ENCODE results near the gene KDM4B.
A peak's percentile ranks its signal among the peaks of the same experiment; 100 is the strongest.

Gene KDM4B

GRCh38 chr19:5016781-5017180, 47.9 kb downstream of the KDM4B start:
- no peak for DNase-seq

- no peak for DNase-seq
These were observed 48.3 kb downstream of the KDM4B start for GRCh38 chr19:5017235-5017634.

DNA sequence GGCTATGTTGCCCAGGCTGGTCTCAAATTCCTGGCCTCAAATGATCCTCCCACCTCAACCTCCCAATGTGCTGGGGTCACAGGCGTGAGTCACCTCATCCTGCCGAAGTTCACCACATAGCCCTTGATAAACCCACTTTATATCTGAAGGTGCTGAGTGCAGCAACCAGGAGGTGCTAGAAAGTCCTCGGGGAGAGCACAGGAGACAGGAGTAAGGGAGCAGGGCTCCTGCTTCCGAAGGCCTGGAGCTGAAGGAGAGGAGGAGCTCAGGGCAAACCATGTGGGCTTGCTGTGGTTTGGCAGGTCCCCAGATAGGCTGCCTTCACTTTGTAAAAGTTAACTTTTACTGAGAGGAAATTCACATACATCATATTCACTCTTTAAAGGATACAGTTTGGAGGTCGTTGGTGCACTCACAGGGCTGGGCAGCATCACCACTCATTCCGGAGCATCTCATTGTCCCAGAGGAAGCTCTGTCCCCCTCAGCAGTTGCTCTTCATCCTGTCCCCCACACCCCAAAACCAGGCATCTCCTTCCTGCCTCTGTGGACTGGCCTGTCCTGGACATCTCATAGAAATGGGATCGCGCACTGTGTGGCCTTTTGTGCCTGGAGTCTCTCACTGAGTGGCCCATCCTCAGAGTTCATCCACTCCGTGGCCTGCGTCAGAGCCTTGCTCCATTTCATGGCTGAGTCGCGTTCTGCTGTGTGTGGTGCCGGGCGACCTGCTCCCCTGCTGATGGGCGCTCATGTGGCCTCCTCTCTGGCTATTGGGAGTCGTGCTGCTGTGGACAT, 49.5 kb downstream of the KDM4B start:
- DNase-seq: no peak

GRCh38 chr19:5020368-5020767, 51.5 kb downstream of the KDM4B start:
- no peak for DNase-seq

- DNase-seq: no peak
These were observed 52.1 kb downstream of the KDM4B start for GRCh38 chr19:5021046-5021445.

DNA sequence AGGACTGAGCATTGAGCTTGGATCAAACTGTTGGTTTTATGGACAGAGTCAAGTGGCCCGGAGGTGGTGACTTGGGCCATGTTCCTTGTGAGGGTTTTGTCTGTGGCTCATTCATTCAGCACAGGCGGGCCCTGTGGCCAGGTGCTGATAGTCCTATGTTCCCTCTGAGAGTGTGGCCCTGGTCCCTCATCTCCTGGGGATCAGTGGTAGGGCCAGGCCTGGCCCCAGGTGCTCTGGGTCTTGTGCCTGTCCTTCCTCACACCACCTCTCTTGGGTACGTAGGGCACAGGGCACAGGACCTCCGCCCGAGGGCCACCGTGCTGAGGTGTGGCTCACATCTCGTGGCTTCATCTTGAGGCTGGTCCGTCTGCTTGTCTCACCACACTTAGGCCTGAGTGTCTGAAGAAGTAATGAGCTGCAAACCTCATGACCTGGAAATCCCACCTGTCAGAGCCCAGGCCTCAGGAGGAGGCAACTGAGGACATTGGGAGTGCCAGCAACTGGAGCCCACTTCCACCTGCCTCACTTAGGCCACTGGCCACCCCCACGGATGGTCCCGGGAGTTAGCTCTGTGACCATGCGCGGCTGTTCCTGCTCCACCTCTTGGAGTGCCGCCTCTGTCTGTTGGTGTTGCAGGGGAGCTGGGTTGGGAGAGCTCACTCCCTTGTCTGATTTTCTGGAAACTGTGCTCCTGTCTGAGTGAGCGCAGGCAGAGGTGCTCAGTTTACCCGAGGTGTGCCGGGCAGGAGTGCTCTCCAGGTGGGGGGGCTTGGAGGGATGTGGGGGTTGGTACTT, 53.4 kb downstream of the KDM4B start:
- DNase-seq: no peak

GRCh38 chr19:5023128-5023571, 54.2 kb downstream of the KDM4B start:
- no peak for DNase-seq

DNA sequence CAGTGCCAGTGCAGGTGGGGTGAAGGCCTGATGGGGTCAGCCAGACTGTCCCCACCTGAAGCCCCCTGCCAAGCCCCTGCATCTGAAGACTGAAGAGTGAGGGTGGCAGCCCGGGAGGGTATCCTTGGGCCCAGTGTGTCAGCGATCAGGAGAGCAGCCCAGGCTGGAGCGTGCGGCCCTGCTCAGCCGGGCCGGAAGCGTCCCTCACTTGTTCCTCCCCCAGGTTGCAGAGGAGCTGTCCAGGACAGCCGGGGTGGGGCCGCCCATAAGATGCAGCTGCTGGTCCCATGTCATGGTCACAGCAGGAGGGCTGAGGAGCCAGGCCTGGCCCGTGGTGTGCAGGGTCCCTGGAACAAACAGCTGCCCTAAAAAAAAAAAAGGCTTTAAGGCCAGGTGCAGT, 55.4 kb downstream of the KDM4B start:
- no peak for DNase-seq

DNA sequence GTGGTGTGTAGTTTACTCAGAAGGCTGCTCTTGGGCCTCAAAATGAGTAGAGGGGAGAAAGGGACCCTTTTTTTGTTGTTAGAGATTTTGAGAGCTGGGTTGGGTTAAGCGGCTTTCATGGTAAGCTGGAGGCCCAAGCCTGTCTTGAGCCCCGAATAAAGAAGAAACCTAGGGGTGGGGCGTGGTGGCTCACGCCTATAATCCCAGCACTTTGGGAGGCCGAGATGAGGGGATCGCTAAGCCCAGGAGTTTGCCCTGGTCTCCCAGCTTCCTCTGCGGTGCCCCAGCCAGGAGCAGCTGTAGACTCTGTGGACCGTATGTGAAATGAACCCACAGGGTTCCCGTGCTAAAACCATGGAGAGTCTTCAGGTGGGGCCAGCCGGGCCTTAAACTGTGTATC, 56.1 kb downstream of the KDM4B start:
- DNase-seq: no peak

DNA sequence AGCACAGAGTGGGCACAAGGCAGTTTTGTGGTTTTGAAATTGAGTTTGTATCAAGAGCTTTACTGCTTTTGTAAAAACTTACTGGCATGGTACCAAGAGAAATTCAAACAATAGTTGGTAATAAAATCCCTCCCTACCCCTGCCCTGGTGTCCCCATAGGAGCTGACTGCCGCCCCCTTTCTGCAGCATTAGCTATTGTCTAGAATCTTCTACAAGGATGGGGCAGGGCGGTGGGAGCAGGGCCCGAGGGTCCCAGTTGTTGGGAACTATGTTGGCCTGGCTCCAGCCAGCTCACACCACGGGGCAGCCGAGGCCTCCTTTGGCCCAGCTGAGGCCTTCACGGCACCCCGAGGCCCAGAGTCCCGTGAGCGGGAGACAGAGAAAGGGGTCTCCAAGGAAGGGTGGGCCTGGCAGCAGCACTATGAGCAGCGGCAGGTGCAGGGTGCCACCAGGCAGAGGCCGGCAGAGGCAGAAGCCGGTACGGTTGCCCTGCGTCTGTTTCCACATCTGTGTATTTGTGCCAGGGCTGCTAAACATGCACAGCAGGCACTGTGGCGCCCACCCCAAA, 57.9 kb downstream of the KDM4B start:
- no peak for DNase-seq

DNA sequence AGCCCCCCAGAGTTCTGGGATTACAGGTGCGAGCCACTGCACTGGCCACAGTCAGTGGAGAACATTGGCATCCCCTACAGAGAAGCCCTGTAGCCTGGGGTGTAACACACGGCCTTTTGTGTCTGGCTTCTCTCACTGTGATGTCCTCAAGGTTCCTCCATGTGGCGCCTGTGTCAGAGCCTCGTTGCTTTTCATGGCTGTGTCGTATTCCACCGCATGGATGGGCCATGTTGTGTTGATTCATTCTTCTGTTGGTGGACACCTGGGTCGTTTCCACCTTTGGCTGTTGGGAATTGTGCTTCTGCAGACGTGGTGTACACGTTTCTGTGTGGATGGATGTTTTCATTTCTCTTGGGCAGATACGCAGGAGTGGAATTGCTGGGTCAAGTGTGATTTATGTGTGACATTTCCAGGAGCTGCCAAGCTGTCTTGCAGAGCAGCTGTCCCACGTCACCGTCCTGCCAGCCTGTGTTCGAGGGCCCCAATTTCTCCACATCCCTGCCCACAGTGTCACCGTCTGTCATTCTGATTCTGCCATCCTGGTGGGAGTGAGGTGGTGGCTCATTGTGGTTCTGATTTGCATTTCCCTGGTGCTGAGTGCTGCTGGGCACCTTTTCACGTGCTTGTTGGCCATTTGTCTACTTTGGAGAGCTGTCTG, 59.4 kb downstream of the KDM4B start:
- no peak for DNase-seq

- DNase-seq: peak; percentile 59 to 62
These were observed 60.7 kb downstream of the KDM4B start for GRCh38 chr19:5029596-5029995.

GRCh38 chr19:5030136-5030820, 61.4 kb downstream of the KDM4B start:
- DNase-seq: no peak

DNA sequence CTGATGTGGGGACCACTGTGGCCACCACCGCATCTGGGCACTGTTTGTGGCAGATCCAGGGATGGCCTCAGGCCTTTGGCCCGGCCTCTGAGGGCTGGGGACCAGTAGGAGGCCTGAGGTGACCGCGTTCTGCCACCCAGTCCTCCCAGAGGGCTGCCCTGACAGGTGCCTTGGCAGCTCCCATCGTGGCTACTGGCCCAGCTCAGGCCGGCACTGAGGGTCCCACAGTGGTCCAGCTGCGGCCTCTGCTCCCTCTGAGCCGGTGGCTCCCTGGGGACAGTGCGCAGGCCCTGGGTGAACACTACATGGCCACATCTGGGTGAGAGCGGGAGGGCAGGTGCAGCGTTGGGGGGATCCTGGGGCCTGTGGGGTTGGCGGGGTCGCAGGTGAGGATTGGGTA, 61.9 kb downstream of the KDM4B start:
- DNase-seq: no peak

GRCh38 chr19:5031231-5032100, 62.6 kb downstream of the KDM4B start:
- DNase-seq: peak; percentile 77 to 79

GRCh38 chr19:5032101-5032967, 63.4 kb downstream of the KDM4B start:
- DNase-seq: no peak

GRCh38 chr19:5035105-5035761, 66.3 kb downstream of the KDM4B start:
- no peak for DNase-seq

GRCh38 chr19:5035793-5036697, 67.1 kb downstream of the KDM4B start:
- no peak for DNase-seq
